ENCODE data around the gene NAV2.

DNA sequence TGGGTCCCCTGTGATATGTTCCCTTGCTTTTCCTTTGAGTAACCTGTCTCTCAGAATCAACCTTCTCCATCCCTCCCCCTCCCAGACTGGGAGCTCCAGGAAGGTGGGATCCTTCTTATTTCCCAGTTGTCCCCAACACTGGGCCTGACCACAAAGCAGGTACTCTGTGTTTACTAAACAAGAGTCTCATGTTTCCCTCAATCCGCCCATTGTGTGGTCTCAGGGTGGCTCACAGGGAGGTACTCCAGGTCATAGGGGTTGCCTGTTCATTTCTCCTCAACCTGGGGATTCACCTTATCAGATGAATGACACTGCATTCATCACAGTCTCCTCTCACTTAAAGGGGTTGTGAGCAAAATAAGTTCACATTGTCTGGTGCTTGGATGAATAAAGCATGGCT, 26.4 kb upstream of the NAV2 start:
- TF ChIP-seq, protein P1, sequence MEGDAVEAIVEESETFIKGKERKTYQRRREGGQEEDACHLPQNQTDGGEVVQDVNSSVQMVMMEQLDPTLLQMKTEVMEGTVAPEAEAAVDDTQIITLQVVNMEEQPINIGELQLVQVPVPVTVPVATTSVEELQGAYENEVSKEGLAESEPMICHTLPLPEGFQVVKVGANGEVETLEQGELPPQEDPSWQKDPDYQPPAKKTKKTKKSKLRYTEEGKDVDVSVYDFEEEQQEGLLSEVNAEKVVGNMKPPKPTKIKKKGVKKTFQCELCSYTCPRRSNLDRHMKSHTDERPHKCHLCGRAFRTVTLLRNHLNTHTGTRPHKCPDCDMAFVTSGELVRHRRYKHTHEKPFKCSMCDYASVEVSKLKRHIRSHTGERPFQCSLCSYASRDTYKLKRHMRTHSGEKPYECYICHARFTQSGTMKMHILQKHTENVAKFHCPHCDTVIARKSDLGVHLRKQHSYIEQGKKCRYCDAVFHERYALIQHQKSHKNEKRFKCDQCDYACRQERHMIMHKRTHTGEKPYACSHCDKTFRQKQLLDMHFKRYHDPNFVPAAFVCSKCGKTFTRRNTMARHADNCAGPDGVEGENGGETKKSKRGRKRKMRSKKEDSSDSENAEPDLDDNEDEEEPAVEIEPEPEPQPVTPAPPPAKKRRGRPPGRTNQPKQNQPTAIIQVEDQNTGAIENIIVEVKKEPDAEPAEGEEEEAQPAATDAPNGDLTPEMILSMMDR (IDR thresholded peaks at IDR 0.05) = no peak
- no peak for TF ChIP-seq POLR2A (IDR thresholded peaks at IDR 0.05)
- TF ChIP-seq EP300 (IDR thresholded peaks at IDR 0.05) = no peak
- TF ChIP-seq POLR2AphosphoS5 (IDR thresholded peaks at IDR 0.05) = no peak
